ENCODE results near the gene ARFGAP3.

ARFGAP3 gene

DNA sequence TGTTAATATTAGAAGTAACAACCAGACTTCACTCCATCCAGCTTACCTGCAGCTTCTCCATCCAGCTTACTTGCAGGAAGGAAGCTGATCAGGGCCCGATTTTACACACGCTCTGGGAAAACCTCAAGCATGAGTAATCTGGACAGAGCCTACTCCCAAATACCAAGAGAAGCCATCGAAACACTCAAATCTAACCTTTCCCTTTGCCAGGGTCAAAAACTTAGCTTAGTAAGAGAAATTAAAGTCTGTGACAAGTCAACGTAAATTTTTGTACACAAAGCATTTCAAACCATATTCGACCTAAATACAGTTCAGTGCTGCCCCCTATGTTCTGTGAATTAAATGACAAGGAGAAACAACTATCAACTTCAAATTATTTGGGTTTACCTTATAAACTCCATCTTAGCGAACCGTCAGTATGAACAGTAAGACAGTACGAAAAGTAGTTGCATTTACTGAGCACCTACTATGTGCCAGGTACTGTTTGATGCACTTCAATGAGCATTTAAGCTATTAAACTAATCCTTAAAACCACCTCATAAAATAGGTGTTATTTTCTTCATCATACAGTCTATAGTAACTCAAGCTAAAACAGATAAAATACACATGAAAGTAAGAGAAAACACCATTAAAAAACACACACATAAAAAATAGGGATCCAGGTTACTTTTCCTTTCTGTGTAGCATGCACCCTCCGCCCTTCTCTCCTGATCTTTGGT is 36.9 kb downstream of the ARFGAP3 start:
- peak; percentile 64 for DNase-seq (ENCODE audit: low read depth)

GRCh38 chr22:42819412-42820044 is 37.5 kb downstream of the ARFGAP3 start:
- no peak for DNase-seq (ENCODE audit: low read depth)

GRCh38 chr22:42817556-42817955 is 39.5 kb downstream of the ARFGAP3 start:
- DNase-seq (ENCODE audit: low read depth), result no peak

DNA sequence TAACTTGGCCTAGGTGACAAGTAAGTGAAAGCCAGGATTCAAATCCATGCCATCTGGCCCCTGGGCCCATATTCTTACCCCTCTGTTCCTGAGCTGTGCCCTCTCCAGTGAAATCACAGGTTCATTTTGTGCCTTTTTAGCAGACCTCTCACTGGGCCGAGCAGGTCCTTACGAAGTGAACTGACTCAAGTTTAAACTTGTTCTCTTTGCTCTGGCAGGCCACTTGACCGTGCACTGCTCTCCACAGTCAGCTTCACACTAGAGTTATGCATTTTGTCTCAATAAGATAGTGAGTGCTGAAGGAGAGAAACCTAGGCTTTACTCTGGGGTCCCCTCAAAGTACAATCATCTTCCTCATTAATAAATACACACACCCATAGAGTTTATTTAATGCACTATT is 40.7 kb downstream of the ARFGAP3 start:
- no peak for DNase-seq (ENCODE audit: low read depth)

DNA sequence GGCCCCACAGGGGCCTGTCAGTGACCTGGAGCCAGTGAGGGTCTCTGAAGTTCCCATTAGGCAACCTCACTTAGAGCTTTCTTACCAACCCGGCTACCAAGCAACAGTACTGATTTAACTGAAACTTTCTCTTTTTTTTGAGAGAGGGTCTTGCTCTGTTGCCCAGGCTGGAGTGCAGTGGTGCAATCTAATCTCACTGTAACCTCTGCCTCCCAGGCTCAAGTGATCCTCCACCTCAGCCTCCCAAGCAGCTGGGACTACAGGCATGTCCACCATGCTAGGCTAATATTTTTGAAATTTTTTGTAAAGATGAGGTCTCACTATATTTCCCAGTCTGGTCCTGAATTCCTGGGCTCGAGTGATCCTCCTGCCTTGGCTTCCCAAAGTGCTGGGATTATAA is 42.5 kb downstream of the ARFGAP3 start:
- DNase-seq (ENCODE audit: low read depth), result no peak

DNA sequence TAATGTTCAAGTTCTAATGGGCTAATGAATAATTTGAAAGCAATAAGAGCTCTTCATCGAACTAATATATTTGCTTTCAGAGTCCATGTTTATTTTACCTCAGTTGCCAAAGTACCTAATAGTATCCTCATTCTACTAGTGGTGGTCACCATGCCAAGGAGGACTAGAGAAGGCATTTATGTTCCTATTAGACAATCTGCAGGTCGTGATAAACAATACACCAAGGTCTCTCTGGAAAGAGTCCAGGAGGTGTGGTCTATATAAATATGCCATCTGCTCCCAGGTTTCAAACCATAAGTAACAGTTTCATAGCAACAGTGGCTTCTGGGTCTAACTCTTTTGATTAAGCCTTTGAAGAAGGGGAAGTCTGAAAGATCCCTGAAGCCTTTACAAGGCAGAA is 42.9 kb downstream of the ARFGAP3 start:
- no peak for DNase-seq (ENCODE audit: low read depth)

GRCh38 chr22:42813501-42813900 is 43.6 kb downstream of the ARFGAP3 start:
- no peak for DNase-seq (ENCODE audit: low read depth)

GRCh38 chr22:42811459-42811858 is 45.6 kb downstream of the ARFGAP3 start:
- no peak for DNase-seq (ENCODE audit: low read depth)

DNA sequence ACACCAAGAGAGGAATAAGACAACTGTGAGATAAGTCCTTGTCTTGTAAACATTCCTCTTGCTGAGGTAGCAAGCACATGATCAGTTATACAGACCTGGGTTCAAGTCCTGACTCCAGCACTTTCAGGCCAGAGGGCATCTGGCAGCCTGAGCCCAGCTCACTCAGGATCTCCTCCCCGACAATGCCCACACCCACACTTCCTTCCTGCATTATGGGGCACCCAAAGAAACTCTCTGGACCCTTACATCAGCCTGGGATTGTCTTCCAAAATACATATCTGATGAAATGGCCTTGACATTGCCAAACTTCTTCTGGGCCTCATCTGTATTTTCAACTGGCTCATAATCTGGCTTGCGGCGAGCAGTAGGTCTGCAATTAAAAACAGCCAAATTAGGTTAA is 48.6 kb downstream of the ARFGAP3 start:
- DNase-seq (ENCODE audit: low read depth), result no peak

GRCh38 chr22:42807185-42807584 is 49.9 kb downstream of the ARFGAP3 start:
- no peak for DNase-seq (ENCODE audit: low read depth)

DNA sequence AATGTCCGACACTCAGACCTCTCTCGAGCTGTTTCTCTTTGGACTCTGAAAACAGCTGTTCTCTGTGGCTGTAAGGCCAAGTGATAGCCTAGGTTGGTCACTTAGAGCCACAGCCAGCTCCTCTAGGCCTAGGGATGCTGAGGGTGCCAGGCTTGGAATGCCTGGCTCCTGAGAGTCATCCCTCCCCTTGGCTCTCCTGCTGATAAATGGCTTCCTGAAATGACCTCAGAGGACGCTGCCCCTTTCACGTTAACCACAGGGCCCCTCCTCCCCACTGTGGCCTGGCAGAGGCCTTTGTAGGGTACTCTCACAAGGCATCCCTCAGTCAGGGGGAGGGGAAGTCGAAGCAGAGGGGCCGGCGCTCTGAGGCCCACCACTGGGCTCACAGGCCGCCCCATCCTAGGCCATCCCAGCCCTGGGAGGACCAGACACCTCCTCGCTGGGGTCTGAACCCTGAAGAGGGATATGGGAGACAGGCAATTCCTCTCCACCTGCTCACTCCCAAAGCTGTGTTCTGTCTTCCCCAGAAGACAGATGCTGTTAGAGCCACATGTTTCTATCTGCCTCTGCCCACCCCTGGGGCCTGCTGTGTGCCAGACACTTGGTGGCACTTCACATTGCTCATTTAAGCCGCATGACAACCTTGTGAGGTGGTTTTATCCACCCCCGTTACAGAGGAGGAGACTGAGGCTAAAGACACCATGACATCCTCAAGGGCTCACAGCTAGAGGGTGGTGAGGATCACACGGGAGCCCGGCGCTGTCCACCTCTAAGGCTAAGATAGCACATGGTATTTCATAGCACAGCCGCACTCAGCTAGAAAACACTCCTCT is 50.9 kb downstream of the ARFGAP3 start:
- no peak for DNase-seq (ENCODE audit: low read depth)

GRCh38 chr22:42805016-42805997 is 51.8 kb downstream of the ARFGAP3 start:
- no peak for DNase-seq (ENCODE audit: low read depth)

GRCh38 chr22:42803389-42803788 is 53.7 kb downstream of the ARFGAP3 start:
- DNase-seq (ENCODE audit: low read depth), result no peak

DNA sequence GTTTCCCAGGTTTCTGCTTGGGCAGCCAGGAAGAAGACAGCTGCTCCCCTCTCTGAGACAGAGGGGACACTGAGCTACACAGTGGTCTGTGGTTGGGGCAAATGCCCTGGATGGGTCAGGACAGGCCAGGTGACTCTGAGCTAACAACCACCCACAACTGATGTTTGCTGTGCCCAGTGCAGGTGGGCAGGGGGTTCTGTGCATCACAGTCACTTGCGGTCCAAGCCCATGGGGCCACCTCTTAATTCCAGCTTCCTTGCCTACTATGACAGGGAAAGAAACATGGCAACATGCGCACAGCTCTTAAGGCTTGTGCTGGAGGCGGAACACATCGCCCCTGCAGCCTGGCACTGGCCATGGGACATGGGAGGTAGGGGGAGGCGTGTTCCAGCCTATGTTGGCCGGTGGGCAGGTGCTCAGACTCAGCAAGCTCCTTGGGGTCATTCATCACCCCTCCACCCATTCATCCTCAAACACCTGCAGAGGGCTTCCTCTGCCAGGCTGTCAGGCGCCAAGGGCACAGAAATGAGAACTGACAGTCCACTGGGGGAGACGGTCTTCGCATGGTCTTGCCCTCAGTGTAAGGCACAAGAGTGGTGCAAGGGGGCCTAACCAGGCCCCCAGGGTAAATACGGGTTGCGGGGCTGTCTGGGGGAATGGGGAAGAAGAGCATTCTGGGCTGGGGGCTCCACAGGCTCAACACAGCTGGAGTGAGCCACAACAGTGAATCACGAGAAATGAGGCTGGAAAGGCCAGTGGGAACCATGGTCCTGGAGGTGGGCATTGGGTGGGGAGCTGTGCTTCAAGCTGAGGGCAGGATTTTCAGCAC is 55.6 kb downstream of the ARFGAP3 start:
- no peak for DNase-seq (ENCODE audit: low read depth)

GRCh38 chr22:42800451-42801251 is 56.4 kb downstream of the ARFGAP3 start:
- no peak for DNase-seq (ENCODE audit: low read depth)

DNA sequence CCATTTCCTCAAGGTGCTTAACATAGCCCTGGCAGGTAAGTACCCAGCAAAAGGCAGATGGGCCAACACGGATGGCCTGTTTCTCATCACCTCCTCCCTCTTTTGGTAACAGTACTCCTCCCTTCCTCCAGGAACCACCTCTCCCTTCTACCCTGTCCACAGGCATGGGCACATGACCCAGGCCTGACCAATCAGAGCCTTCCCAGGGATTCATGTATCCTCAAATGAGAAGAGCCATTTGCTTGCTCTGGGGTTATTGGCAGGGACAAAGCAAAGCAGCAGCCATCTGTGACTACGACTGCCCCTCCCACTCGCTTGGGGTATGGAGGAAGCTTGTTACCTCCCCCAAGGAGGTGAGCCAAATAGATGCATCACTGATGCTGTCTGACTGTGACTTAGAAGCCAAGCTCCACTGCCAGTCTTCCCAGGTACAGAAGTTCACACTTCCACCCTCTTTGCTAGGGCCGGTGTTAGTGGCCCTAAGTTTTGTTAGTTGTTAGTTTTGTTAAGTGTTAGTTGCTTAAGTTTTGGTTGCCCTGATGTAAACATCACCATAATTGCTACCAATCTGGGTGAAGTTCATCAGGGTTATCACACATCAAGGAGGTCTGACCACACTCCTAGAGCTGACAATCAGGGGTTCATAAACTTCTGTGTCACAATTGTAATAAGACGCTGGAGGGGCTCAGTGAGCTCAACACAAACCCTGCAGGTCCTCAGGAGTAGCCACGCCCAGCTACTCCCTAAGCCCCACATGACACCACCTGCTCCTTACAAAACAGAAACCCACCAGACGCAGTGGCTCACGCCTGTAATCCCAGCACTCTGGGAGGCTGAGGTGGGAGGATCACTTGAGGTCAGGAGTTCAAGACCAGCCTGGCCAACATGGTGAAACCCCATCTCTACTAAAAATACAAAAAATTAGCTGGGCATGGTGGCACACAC is 57.3 kb downstream of the ARFGAP3 start:
- no peak for DNase-seq (ENCODE audit: low read depth)

- no peak for DNase-seq (ENCODE audit: low read depth)
These were observed 58.0 kb downstream of the ARFGAP3 start for GRCh38 chr22:42799061-42799460.

GRCh38 chr22:42797011-42797410 is 60.1 kb downstream of the ARFGAP3 start:
- no peak for DNase-seq (ENCODE audit: low read depth)

DNA sequence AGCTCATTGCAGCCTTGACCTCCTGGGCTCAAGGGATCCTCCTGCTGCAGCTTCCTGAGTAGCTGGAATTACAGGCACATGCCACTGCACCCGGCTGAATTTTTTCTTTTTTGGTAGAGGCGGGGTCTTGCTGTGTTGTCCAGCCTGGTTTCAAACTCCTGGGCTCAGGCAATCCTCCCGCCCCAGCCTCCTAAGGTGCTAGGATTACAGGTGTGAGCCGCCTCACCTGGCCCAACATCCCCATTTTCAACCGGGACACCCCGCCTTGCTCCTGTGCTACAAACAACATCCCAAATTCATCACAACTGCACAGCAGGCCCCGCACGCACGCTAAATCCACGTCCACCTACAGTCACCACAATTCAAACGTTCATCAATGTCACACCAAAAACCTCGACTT is 61.0 kb downstream of the ARFGAP3 start:
- DNase-seq (ENCODE audit: low read depth), result no peak

All from GM04503 (cell line).